ENCODE measurements around the gene COP1. TPM values are rescaled to one million over a fixed set of nuclear protein-coding genes. Genes with fewer than 3 reads are reported as not detected.

The COP1 gene
- polyA plus RNA-seq, 1 experiment, result 43.7 TPM

DNA sequence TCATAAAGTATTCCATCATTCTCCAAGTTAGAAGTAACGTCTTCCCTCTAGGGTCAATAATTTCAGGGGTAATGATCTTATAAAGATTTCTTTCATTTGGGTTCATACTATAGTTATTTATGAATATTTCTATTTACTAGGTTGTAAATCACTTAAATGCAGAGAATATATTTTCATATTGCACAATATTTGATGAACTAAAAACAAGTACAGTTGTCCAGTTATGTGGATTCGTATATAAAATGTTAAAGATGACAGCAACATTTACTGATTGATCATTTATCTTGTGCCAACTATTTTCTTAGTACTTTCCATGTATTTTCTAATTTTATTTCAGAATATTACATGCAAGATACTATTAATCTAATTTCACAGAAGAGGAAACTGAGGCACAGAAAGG, 243.3 kb downstream of the COP1 start:
- Histone ChIP-seq H3K9me3 (ENCODE audit: control insufficient read depth, insufficient read depth, low read length) (no peaks in the 10 kb centered on the region), H3K4me3 (ENCODE audit: low read depth, low read length) (no peak overlapping the region), H3K27ac (ENCODE audit: low read depth, low read length) (no peak overlapping the region), H3K27me3 (ENCODE audit: control insufficient read depth, insufficient read depth, low read length) (no peaks in the 10 kb centered on the region)
- TF ChIP-seq, protein P1, sequence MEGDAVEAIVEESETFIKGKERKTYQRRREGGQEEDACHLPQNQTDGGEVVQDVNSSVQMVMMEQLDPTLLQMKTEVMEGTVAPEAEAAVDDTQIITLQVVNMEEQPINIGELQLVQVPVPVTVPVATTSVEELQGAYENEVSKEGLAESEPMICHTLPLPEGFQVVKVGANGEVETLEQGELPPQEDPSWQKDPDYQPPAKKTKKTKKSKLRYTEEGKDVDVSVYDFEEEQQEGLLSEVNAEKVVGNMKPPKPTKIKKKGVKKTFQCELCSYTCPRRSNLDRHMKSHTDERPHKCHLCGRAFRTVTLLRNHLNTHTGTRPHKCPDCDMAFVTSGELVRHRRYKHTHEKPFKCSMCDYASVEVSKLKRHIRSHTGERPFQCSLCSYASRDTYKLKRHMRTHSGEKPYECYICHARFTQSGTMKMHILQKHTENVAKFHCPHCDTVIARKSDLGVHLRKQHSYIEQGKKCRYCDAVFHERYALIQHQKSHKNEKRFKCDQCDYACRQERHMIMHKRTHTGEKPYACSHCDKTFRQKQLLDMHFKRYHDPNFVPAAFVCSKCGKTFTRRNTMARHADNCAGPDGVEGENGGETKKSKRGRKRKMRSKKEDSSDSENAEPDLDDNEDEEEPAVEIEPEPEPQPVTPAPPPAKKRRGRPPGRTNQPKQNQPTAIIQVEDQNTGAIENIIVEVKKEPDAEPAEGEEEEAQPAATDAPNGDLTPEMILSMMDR (IDR thresholded peaks at IDR 0.05; ENCODE audit: low read depth, low read length), result no peak
- CTCF ChIA-PET, result no interaction called here
- no peak for DNase-seq (ENCODE audit: low read depth, low spot score)
- POLR2A ChIA-PET, result no interaction called here

DNA sequence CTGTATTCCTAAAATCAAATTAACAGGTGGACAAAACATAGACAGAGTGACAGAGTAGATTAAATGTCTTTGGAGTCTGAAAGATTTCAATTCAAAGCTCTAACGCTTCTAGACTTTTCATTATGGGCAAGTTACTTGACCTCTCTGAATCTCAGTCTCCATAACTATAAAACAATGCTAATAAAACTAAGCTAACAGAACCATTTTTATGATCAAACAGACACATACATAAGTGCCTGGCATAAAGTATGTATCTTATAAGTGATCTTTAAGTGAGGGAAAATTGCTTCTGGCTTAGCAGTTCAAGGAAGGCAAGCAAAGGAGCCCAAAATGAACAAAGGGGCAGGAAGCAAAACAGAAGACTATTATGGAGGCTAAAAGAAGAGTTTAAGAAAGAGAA, 246.9 kb downstream of the COP1 start:
- DNase-seq (ENCODE audit: low read depth, low spot score), result no peak
- Histone ChIP-seq H3K9me3 (ENCODE audit: control insufficient read depth, insufficient read depth, low read length) (no peaks in the 10 kb centered on the region), H3K27ac (ENCODE audit: low read depth, low read length) (no peak overlapping the region), H3K27me3 (ENCODE audit: control insufficient read depth, insufficient read depth, low read length) (no peaks in the 10 kb centered on the region), H3K4me3 (ENCODE audit: low read depth, low read length) (no peak overlapping the region)
- TF ChIP-seq, protein P1 (IDR thresholded peaks at IDR 0.05; ENCODE audit: low read depth, low read length), result no peak
- CTCF ChIA-PET, result interaction anchor here (0.5 kb wide), 2 partner anchors 22 to 28 kb away, joined by 4 to 6 read pairs; no protein-coding TSS in a partner anchor
- POLR2A ChIA-PET, result no interaction called here

DNA sequence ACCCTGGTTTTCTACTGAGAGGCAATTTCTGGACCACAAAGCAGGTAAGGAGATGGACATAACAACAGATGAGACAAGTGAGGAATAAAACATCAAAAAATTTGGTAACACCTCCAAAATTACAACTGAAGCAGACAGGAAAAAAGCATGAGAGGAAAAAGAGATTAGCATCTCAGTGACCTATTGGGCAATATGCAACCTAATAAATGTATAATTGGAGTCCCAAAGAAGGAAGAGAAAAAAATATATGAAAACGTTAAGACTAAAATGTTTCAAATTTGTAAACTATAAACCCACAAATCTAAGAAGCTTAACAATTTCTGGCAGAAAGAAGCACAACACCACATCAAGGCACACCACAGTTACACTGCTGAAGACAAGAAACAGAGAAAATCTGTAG, 255.5 kb downstream of the COP1 start:
- ChIA-PET CTCF (no interaction called here), POLR2A (no interaction called here)
- TF ChIP-seq, protein P1 (IDR thresholded peaks at IDR 0.05; ENCODE audit: low read depth, low read length), result no peak
- no peak for DNase-seq (ENCODE audit: low read depth, low spot score)
- Histone ChIP-seq H3K9me3 (ENCODE audit: control insufficient read depth, insufficient read depth, low read length) (no peaks in the 10 kb centered on the region; the same call in 1 of the 2 replicates), H3K4me3 (ENCODE audit: low read depth, low read length) (no peak overlapping the region), H3K27ac (ENCODE audit: low read depth, low read length) (no peak overlapping the region), H3K27me3 (ENCODE audit: control insufficient read depth, insufficient read depth, low read length) (no peaks in the 10 kb centered on the region)

DNA sequence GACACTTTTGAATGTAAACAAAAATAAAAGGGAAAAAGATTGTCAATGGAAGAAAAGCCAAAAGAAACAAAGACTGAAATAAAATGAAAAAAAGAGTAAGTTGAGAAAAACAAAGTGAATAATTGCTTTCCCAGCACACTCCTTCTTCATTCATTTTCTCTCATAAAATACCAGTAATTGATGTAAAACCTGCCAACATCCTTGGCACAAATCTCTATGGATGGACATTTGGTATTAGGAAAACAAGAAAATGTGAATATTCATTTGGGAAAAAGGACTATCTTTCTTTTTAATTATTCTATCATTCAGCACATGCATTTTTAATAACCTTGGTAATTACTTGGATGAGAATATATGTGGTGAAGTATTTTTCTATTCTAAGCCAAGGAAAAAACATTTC, 259.3 kb downstream of the COP1 start:
- Histone ChIP-seq H3K27ac (ENCODE audit: low read depth, low read length) (no peak overlapping the region), H3K4me3 (ENCODE audit: low read depth, low read length) (no peak overlapping the region), H3K9me3 (ENCODE audit: control insufficient read depth, insufficient read depth, low read length) (no peaks in the 10 kb centered on the region; the same call in 1 of the 2 replicates), H3K27me3 (ENCODE audit: control insufficient read depth, insufficient read depth, low read length) (no peaks in the 10 kb centered on the region)
- DNase-seq (ENCODE audit: low read depth, low spot score), result no peak
- ChIA-PET CTCF (no interaction called here), POLR2A (no interaction called here)
- TF ChIP-seq, protein P1 (IDR thresholded peaks at IDR 0.05; ENCODE audit: low read depth, low read length), result no peak

DNA sequence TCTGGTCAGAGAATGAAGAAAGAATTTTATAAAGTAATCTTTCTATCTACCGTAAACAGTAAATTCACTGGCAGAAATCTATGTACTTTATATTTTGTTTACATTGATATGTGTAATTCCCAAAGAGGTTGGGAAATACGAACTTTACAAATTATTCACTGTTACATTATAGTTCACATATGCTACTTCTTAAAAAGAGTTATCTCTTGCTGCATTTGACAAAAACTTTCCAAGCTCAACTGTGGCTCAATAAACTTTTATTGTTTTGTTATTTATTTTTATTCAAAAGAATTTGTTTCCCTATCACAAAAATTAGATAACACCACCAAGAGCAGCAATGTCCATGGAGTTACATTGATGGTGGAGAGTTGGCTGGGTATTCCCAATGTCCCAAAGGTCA, 262.5 kb downstream of the COP1 start:
- POLR2A ChIA-PET, result interaction anchor here (0.6 kb wide), 1 partner anchor 121 kb away, joined by 3 read pairs; no protein-coding TSS in a partner anchor
- Histone ChIP-seq H3K4me3 (ENCODE audit: low read depth, low read length) (no peak overlapping the region), H3K27me3 (ENCODE audit: control insufficient read depth, insufficient read depth, low read length) (no peaks in the 10 kb centered on the region), H3K27ac (ENCODE audit: low read depth, low read length) (no peak overlapping the region), H3K9me3 (ENCODE audit: control insufficient read depth, insufficient read depth, low read length) (no peaks in the 10 kb centered on the region)
- CTCF ChIA-PET, result no interaction called here
- DNase-seq (ENCODE audit: low read depth, low spot score), result no peak
- TF ChIP-seq, protein P1 (IDR thresholded peaks at IDR 0.05; ENCODE audit: low read depth, low read length), result no peak
